HG03139 (cell line): Measurements from ENCODE around the gene MOV10L1.
"Not testable (repeated sequence)": the region's sequence is repeated elsewhere in the genome, so short reads cannot be mapped to it uniquely, and the experiment has no call there.

Source experiments
- ATAC-seq: cut with Tn5 transposase; IDR thresholded peaks from one replicate; pipeline ENCODE4 v1.9.1; 2021; ENCODE audit not compliant: unreplicated experiment

The MOV10L1 gene

GRCh38 chr22:50076646-50077535 is 12.9 kb upstream of the MOV10L1 start:
- ATAC-seq: no peak

- no peak for ATAC-seq
These were observed 11.6 kb upstream of the MOV10L1 start for GRCh38 chr22:50078246-50078645.

DNA sequence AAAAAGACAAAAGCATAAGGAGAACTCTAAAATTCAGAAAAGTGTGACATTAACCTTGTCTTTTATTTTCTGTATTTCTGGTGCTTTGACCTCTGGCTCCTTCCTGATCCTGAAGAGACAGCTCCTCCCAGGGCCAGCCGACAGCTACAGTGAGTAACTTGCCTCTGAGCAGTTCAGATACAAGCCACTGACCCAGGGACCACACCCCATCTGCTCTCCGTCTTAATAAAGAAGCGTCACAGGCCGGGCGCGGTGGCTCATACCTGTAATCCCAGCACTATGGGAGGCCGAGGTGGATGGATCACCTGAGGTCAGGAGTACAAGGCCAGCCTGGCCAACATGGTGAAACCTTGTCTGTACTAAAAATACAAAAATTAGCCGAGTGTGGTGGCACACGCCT is 11.0 kb upstream of the MOV10L1 start:
- ATAC-seq: no peak

DNA sequence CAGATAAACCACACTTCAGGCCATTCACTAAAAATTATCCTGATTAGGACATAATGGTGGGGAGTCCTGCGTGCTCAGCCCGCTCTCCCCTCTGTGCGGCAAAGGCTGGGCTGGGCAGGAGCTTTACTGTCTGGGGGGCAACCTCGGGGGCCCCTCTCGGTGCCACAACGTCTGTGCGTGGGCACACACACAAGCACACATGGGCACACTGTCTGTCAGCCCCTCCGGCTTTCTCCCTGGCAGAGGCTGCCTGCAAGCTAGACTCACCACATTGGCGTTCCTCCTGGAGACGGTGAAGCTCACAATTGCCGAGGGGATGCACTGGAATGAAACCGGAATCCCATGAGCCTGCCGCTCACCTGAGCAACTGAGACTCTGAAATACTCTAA is 9.7 kb upstream of the MOV10L1 start:
- ATAC-seq: no peak

DNA sequence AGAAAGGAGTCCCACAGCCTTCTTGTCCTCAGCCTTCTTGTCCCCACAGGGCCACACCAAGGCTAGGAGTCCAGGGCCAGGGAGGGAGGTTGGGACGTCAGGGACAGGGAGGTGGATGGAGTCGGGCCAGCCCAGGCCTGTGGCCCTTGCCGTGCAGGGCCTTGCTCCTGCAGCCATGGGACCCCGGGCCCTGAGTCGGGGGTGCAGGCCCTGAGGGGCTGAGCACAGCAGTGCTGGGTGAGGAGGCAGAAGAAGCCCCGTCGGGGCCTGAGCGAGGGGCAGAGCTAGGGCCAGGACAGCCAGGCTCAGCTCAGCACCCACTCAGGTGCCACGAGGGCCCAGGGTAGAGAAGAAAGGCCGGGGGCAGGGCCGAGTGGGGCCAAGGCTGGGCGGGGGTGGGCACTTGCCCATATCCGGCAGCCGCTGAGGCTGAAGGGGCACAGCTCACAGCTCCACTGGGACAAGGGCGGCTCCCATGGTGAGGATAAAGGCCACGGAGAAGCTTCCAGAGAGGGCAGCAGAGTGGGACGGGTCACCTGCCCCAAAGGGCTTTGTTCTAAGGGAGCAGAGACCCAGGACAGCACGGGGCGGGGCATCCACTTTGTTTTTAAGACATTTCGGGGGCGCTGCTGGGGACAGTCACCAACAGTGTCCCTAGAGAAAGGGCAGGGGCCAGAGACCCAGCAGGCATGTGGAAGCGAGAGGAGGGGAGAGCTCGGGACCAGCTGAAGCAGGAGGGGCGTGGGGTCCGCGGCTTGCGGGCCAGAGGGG is 8.2 kb upstream of the MOV10L1 start:
- ATAC-seq: no peak

- ATAC-seq: no peak
These were observed 7.5 kb upstream of the MOV10L1 start for GRCh38 chr22:50082197-50082715.

DNA sequence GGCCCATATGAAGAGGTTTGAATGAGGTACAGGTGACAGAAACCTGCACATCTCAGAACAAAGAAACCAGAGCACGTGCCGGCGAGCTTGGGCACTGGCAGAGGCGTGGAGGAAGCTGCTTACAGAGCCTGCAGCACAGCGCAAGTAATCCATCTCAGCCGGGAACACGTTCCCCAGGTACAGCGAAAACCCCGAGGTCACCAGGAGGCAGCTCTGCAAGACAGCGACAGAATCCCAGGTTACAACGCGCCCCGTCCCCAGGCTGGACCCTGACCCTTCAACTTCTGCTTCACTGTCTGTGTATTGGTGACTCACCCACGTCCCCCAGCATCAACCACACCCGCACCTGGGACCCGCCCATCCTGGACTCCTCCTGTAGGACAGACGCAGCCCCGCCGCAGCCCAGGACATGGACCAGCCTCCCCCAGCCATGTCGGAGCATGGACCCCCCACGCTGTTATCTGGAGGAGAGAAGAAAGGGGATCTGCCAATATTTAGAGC is 6.8 kb upstream of the MOV10L1 start:
- ATAC-seq: no peak

DNA sequence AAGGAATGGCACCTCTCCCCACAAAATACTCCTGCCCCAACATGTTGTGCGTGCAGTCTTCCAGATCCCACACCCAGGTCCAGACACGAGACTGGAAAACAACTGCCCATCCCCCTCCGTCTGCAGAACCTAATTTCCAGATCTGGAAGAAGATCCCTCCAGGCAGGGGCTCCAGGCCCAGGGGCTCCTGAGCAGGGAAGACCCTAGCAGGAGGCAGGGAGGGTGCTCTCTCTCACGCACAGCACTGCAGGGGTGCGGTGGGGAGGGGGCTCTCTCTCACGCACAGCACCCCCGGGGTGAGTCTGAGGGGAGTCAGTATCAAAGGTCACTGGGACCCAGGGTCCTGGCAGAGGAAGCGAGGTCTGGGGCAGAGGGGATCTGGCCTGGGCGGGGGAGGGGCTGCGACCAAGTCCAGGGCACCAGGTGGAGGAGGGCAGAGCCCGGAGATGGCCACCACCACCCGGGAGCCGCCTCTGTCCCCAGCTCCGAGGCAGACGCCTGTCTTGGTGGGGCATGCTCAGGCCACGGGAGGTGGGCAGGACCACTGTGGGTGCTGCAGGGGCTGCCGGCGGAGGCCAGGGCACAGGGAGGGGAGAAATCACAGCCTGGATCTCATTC is 6.2 kb upstream of the MOV10L1 start:
- no peak for ATAC-seq

DNA sequence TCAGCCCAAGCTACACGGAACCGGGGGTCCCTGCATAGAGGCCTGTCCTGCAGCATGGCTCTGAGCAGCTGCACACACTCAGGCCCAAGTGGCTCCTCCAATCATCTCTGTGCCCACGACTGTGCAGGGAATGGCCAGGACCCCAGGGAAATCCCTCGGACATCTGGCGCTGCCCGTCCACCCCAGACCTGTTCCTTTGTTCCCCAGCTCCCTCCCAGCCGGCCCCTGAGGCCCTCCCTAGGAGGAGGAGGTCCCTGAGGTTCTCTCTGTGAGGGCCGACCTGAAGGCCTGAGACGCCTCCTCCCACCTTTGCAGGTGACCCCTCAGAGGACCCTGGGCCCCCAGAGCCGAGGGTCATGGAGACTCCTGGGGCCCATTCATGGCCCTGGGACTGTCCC is 5.7 kb upstream of the MOV10L1 start:
- no peak for ATAC-seq

GRCh38 chr22:50084614-50085021 is 5.2 kb upstream of the MOV10L1 start:
- no peak for ATAC-seq

DNA sequence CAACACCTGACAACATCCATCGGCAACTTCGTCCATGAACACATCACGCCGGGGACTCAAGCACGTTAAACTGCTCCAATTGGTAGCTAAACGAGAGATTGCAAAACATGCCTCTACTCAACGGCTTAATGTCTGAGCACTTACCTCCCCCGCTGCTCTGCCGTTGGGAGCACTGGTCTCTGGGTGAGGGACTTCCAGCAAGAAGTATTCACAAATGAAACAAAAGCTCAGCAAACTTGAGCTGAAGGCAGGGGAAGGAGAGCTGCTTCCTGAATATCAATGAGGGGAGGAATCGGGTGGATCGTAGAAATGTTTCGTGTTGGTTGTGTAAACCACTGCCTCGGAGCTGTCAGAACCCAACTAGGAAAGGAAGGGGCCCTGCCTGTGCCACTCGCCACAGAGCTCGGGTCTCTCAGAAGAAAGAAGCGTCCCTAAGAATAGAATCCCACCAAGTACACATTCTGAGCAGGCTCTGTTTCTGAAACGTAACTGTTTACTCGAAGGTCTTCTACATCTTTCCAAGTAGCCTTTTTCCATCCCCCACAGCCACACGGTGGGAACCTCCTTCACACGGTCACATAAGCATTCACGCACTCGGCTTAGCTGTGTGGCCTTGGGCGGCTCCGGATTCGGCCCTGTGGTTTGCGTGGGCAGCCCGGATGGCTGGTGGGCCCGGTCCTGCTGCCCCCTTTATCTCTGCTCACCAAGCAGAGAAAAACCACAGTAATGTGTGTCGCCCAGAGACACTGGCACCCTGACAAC is 4.4 kb upstream of the MOV10L1 start, which contains the start of gene MLC1:
Gene MLC1 (minus strand): TSS at position 216 of the 762 bp plus-strand sequence. CDS start 524 bp downstream, outside the sequence.
- no peak for ATAC-seq

DNA sequence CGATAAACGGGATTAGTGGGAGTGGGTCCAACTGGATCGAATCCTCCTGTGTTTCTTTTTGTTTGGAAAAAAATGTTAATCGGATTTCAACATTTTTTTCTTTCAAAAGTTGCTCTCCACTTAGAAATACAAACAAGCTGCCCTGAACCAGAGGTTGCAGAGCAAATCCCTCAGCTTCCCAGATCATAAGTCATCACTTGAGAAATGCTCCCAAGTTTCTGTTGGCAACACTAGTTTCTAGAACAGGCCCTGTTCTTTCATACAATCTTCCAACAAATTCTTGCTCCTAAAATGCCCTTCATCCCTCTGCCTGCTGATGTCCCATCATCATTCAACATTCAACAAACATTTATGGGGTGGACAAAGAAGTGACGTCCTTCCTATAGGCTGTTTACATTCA is 3.3 kb upstream of the MOV10L1 start:
- no peak for ATAC-seq

- not testable (repeated sequence) for ATAC-seq
These were observed 2.8 kb upstream of the MOV10L1 start for GRCh38 chr22:50086975-50087374.

GRCh38 chr22:50087646-50088045 is 2.2 kb upstream of the MOV10L1 start:
- ATAC-seq: no peak

- ATAC-seq: no peak
These were observed 1.7 kb upstream of the MOV10L1 start for GRCh38 chr22:50088096-50088495.

- ATAC-seq: no peak
These were observed 575 bp upstream of the MOV10L1 start for GRCh38 chr22:50089231-50089630.

GRCh38 chr22:50090412-50090714 is 557 bp downstream of the MOV10L1 start:
- ATAC-seq: no peak

- no peak for ATAC-seq
These were observed 1.4 kb downstream of the MOV10L1 start for GRCh38 chr22:50091092-50091768.

GRCh38 chr22:50092342-50092741 is 2.5 kb downstream of the MOV10L1 start:
- no peak for ATAC-seq

GRCh38 chr22:50098052-50098451 is 8.2 kb downstream of the MOV10L1 start:
- no peak for ATAC-seq
